Nephron (organoid): ENCODE results near the gene EFEMP1.
A peak's percentile ranks its signal among the peaks of the same experiment; 100 is the strongest.

Experiments
- H3K27ac Mint-ChIP-seq, 3 experiments: 2 replicates each; pipeline ENCODE4 v1.8.0; 2020; ENCODE audit warnings: mixed read lengths in 3 of 3, mild to moderate bottlenecking in 2 of 3, moderate library complexity in 1 of 3
- H3K27me3 Mint-ChIP-seq: 2 replicates; pipeline ENCODE4 v1.8.0; 2021; ENCODE audit warnings: low read depth, mild to moderate bottlenecking, moderate library complexity, mixed read lengths
- H3K36me3 Mint-ChIP-seq: 2 replicates; pipeline ENCODE4 v1.8.0; 2020; ENCODE audit warnings: low read depth, mixed read lengths
- H3K4me1 Mint-ChIP-seq: 2 replicates; pipeline ENCODE4 v1.8.0; 2020; ENCODE audit warnings: mixed read lengths
- H3K4me3 Mint-ChIP-seq, 3 experiments: 2 replicates each; pipeline ENCODE4 v1.8.0; 2020; ENCODE audit warnings: mild to moderate bottlenecking in 3 of 3, mixed read lengths in 3 of 3, moderate library complexity in 2 of 3
- H3K9me3 Mint-ChIP-seq: 2 replicates; pipeline ENCODE4 v1.8.0; 2020; ENCODE audit warnings: mixed read lengths
- TF ChIP-seq, protein P1 (sequence below), 3 experiments: fragments of 200-600 bp; sonication (generic); IDR thresholded peaks; one replicate each; pipeline ENCODE4 v1.5.0; 2021; ENCODE audit warnings: antibody characterized with exemption in 3 of 3; ENCODE audit not compliant: unreplicated experiment in 3 of 3

EFEMP1 gene

DNA sequence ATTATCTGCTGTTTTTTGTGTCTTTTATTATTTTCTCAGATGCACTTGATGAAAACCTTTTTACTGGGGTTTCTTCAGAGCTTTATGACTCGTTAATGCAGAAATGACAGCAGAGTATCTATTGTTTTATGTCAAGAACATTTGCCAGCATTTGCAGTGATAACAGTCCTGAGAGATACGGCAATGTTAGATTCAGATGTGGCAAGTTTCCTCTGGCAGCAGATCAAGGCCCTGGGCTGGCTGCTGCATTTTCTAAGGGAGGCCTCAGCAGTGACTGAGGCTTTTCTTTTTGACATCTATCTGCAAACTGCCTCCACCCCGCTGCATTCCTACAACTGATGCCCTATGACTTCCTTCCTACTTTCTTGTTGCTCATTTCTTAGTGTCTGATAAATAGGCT is 40.2 kb downstream of the EFEMP1 start:
- H3K36me3 Mint-ChIP-seq = peaks cover 18% of the 10 kb centered on the region
- TF ChIP-seq, protein P1, sequence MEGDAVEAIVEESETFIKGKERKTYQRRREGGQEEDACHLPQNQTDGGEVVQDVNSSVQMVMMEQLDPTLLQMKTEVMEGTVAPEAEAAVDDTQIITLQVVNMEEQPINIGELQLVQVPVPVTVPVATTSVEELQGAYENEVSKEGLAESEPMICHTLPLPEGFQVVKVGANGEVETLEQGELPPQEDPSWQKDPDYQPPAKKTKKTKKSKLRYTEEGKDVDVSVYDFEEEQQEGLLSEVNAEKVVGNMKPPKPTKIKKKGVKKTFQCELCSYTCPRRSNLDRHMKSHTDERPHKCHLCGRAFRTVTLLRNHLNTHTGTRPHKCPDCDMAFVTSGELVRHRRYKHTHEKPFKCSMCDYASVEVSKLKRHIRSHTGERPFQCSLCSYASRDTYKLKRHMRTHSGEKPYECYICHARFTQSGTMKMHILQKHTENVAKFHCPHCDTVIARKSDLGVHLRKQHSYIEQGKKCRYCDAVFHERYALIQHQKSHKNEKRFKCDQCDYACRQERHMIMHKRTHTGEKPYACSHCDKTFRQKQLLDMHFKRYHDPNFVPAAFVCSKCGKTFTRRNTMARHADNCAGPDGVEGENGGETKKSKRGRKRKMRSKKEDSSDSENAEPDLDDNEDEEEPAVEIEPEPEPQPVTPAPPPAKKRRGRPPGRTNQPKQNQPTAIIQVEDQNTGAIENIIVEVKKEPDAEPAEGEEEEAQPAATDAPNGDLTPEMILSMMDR (IDR thresholded peaks at IDR 0.05; ENCODE audit: unreplicated experiment in 3 of 3) = no peak
- H3K9me3 Mint-ChIP-seq = no peaks in the 10 kb centered on the region
- no peak overlapping the region for H3K4me3 Mint-ChIP-seq
- H3K27ac Mint-ChIP-seq = peak overlapping the region in 2 of 3 experiments; percentile 21 to 27
- H3K27me3 Mint-ChIP-seq = no peaks in the 10 kb centered on the region
- H3K4me1 Mint-ChIP-seq = peaks cover 23% of the 10 kb centered on the region

DNA sequence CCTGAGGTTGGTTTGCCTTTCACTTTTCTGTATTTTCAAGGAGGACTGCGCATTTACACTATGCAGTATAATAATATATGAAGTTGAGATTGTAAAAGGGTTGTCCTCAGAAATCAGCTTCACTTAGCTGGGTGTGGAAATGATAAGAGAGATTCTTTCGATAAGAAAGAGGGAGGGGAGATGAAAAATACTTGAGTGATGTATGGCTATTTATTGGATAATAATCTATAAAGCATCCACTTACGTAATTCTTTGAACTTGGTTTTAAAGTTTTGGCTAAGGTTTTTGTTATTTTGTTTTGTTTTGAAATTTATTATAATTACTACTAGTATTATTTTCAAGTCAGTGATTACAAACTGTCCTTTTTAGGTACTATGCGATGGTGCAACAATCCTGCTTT is 40.6 kb downstream of the EFEMP1 start:
- no peak overlapping the region for H3K27ac Mint-ChIP-seq
- H3K4me1 Mint-ChIP-seq = peaks cover 23% of the 10 kb centered on the region
- H3K9me3 Mint-ChIP-seq = no peaks in the 10 kb centered on the region
- H3K4me3 Mint-ChIP-seq = no peak overlapping the region
- peaks cover 21% of the 10 kb centered on the region for H3K36me3 Mint-ChIP-seq
- TF ChIP-seq, protein P1 (IDR thresholded peaks at IDR 0.05; ENCODE audit: unreplicated experiment in 3 of 3) = no peak
- no peaks in the 10 kb centered on the region for H3K27me3 Mint-ChIP-seq

DNA sequence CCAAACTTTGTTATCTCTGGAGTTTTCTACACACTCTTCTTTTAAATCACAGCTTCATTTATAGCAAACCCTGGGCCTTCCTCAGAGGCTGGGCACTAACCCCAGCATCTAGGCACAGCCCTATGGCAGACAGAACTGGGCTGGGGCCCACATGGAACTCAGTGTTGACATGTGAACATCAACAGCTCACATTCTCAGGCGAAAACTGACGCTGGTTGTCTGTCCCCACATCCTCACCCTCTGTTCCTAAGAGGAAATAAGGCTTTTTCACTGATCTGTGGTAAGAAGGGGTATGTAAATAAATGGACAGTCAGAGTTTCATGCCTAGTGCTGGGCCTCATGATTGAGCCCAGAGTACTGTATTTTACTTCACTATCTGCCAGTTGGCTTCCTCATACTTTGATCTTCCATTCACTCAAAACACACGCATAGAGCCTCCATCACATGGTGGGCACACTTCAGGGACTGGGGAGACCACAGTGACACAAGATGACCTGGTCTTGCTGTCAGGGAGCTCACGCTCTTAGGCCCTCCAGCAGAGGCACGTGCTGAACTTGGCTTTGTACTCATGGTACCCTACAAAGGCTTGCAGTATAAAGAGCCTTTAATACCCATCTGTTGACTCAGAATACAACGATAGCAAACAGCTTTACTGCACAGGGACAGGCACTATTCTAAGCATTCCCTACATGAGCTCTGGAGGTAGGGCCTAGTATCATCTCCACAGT is 43.0 kb downstream of the EFEMP1 start:
- Mint-ChIP-seq H3K27me3 (no peaks in the 10 kb centered on the region), H3K4me3 (no peak overlapping the region), H3K36me3 (peaks cover 26% of the 10 kb centered on the region)

GRCh38 chr2:55879976-55880375 is 43.6 kb downstream of the EFEMP1 start:
- Mint-ChIP-seq H3K4me3 (no peak overlapping the region), H3K4me1 (peaks cover 14% of the 10 kb centered on the region), H3K27me3 (no peaks in the 10 kb centered on the region), H3K27ac (no peak overlapping the region), H3K36me3 (peaks cover 28% of the 10 kb centered on the region), H3K9me3 (no peaks in the 10 kb centered on the region)
- TF ChIP-seq, protein P1 (IDR thresholded peaks at IDR 0.05; ENCODE audit: unreplicated experiment in 3 of 3) = no peak

More for the DNA sequence above, 43.0 kb downstream of the EFEMP1 start:
- Mint-ChIP-seq H3K9me3 (no peaks in the 10 kb centered on the region), H3K27ac (no peak overlapping the region), H3K4me1 (peaks cover 16% of the 10 kb centered on the region)
- TF ChIP-seq, protein P1 (IDR thresholded peaks at IDR 0.05; ENCODE audit: unreplicated experiment in 3 of 3) = no peak

DNA sequence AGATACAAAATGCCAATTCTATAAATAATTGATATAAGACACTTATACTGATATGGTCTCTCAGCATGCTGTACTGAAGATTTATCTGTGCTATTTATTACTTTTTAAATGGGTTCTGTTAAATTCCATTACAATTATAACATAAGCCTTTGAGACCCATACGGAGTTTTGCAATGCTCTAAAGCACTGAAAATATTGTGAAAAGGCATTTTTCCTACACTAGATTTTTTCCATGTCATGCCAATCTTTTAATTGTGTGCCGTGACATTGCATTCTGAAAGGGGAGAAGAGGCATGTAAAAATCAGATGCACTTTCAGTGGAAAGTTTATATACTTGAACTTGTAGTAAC is 46.5 kb downstream of the EFEMP1 start:
- Mint-ChIP-seq H3K36me3 (peaks cover 45% of the 10 kb centered on the region), H3K27ac (no peak overlapping the region), H3K4me3 (no peak overlapping the region), H3K9me3 (no peaks in the 10 kb centered on the region), H3K4me1 (peaks cover 6% of the 10 kb centered on the region), H3K27me3 (no peaks in the 10 kb centered on the region)
- TF ChIP-seq, protein P1 (IDR thresholded peaks at IDR 0.05; ENCODE audit: unreplicated experiment in 3 of 3) = no peak

DNA sequence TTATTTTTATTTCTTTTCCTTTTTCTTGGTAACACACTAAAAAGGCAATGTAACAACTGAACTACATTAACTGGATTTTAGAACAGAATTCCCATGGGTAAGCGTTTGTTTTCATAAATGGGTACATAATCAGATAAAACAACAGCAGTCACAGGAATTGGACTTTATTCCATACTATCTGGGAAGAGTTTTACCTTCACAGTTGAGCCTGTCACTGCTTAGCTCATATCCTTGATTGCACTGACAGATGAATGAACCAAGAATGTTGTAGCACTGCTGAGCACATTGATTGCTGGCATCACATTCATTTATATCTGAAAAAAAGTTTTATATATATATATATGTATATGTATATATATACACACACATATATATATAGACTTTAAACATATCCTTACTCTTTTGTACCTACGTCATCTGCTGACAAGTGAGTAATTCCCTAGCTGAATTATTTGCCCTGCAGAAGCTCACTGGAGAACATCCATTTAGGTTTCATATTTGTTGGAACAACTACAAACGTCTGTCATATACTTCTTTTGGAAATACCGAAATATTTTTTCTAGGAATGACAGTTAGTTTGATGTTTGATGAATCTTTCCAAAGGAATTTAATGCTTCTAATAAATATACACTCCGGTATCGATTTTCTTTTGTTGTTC is 47.0 kb downstream of the EFEMP1 start:
- Mint-ChIP-seq H3K9me3 (no peaks in the 10 kb centered on the region), H3K27ac (no peak overlapping the region), H3K27me3 (no peaks in the 10 kb centered on the region), H3K36me3 (peaks cover 46% of the 10 kb centered on the region), H3K4me3 (no peak overlapping the region), H3K4me1 (peaks cover 6% of the 10 kb centered on the region)
- TF ChIP-seq, protein P1 (IDR thresholded peaks at IDR 0.05; ENCODE audit: unreplicated experiment in 3 of 3) = no peak
